Endodermal cell (in vitro differentiated cells): Measurements from ENCODE around the gene ASCL2. TPM values are rescaled to one million over a fixed set of nuclear protein-coding genes. Genes with fewer than 3 reads are reported as not detected.

Source experiments
- DNase-seq: peaks from one replicate; pipeline ENCODE4 v3.0.0-alpha.2; 2017
- H3K27ac ChIP-seq: 2 replicates; pipeline ENCODE4 v1.5.1; 2013; ENCODE audit warnings: mild to moderate bottlenecking, low read depth, low read length, moderate library complexity
- H3K27me3 ChIP-seq: 2 replicates; pipeline ENCODE4 v1.6.1; 2013; ENCODE audit warnings: mild to moderate bottlenecking, low read length, moderate library complexity; ENCODE audit not compliant: insufficient read depth, control insufficient read depth, poor library complexity, severe bottlenecking
- H3K36me3 ChIP-seq: 2 replicates; pipeline ENCODE4 v1.7.0; 2013; ENCODE audit warnings: mild to moderate bottlenecking, low read length, moderate library complexity; ENCODE audit not compliant: control insufficient read depth, insufficient read depth
- H3K4me1 ChIP-seq: one replicate; pipeline ENCODE4 v1.7.0; 2013; ENCODE audit warnings: low read length; ENCODE audit not compliant: control insufficient read depth, insufficient read depth
- H3K4me3 ChIP-seq: 2 replicates; pipeline ENCODE4 v1.5.1; 2013; ENCODE audit warnings: mild to moderate bottlenecking, low read length, moderate library complexity
- H3K9ac ChIP-seq: 2 replicates; pipeline ENCODE4 v1.6.1; 2013; ENCODE audit warnings: mild to moderate bottlenecking, low read length, moderate library complexity; ENCODE audit not compliant: poor library complexity, severe bottlenecking; ENCODE audit errors: extremely low read depth
- H3K9me3 ChIP-seq: 2 replicates; pipeline ENCODE4 v1.6.1; 2013; ENCODE audit warnings: mild to moderate bottlenecking, low read length, moderate library complexity; ENCODE audit not compliant: control insufficient read depth
- H3K27ac Mint-ChIP-seq: 2 replicates; pipeline ENCODE4 v1.8.0; 2020; ENCODE audit warnings: mixed read lengths
- H3K27me3 Mint-ChIP-seq: 2 replicates; pipeline ENCODE4 v1.8.0; 2021; ENCODE audit warnings: mild to moderate bottlenecking, mixed read lengths; ENCODE audit not compliant: insufficient read depth
- H3K36me3 Mint-ChIP-seq: 2 replicates; pipeline ENCODE4 v1.8.0; 2020; ENCODE audit warnings: low read depth, mixed read lengths
- H3K4me1 Mint-ChIP-seq: 2 replicates; pipeline ENCODE4 v1.8.0; 2020; ENCODE audit warnings: mixed read lengths
- H3K4me3 Mint-ChIP-seq: 2 replicates; pipeline ENCODE4 v1.8.0; 2020; ENCODE audit warnings: mild to moderate bottlenecking, moderate library complexity, mixed read lengths
- H3K9me3 Mint-ChIP-seq: 2 replicates; pipeline ENCODE4 v1.8.0; 2020; ENCODE audit warnings: mild to moderate bottlenecking, mixed read lengths
- CTCF ChIP-seq: fragments of 200-600 bp; sonication (generic); conservative IDR thresholded peaks from 2 replicates; pipeline ENCODE4 v1.5.0; 2021; ENCODE audit warnings: antibody characterized with exemption, mild to moderate bottlenecking
- WGBS, 2 experiments: methylation state at CpG; one replicate each; pipeline versions ENCODE4 v1.1.5 to v1.1.7; 2013; ENCODE audit warnings: missing lambda C conversion rate in 2 of 2, mixed read lengths in 1 of 2; ENCODE audit not compliant: insufficient coverage in 1 of 2, insufficient read length in 1 of 2; 5-methylcytosine and 5-hydroxymethylcytosine counted together
- total RNA-seq, 2 donors: library from RNA; stranded (reverse); fragmentation: NEBNext Ultra II Directional in 1 of 2; extraction: Animal tissue kit (Norgen Biotek cat#: 25700) in 1 of 2; gene quantifications; 2 replicates in 1 of 2; 3 replicates in 1 of 2; pipeline ENCODE4 v1.2.1, GENCODE V29; 2021

Gene ASCL2
- total RNA-seq, 2 donors from 2014 or later: not detected

DNA sequence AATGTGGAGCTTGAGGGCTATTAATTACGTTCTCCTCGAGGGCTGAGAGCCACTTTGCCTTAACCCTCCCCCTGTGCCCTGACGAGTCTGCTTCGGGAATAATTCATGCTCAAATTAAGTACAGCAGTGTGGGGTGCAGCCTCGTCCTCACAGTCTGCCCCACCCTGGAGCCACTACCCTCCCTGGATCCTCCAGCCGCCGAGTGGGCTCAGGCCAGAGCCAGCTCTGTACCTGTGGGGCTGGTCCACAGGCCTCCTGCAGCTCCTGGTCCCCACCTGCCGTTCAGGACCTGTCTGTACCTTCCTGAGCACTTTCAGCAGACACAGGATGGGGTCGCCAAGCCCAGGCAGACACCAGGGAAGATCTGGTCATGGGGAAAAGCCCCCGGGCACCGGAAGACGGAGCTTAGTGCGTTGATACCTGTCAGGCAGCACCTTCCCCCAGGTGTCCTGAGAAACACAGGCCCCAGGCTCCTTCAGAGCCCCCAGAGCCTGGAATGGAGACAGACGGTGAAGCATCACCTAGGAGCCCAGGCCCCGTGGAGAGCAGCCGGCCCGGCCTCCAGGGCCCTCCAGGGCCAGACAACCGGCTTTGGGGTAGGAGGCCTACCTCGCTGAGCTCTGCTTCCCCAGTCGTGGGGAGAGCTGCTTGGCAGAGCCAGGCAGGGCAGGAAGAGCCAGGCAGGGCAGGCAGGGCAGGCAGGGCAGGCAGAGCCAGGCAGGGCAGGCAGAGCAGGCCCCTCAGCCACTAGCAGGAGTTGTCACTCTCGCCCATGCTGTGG is 41.2 kb upstream of the ASCL2 start:
- H3K36me3 Mint-ChIP-seq: no peaks in the 10 kb centered on the region
- H3K9ac ChIP-seq: no peak overlapping the region
- no peak overlapping the region for H3K4me3 Mint-ChIP-seq
- no peaks in the 10 kb centered on the region for H3K27me3 Mint-ChIP-seq
- WGBS, 2 experiments: 87 to 94% methylated on average over 15 to 21 of the region's 21 CpGs
- no peaks in the 10 kb centered on the region for H3K27me3 ChIP-seq
- H3K4me1 ChIP-seq: no peaks in the 10 kb centered on the region
- no peak for DNase-seq
- no peaks in the 10 kb centered on the region for H3K9me3 ChIP-seq
- H3K4me3 ChIP-seq: no peak overlapping the region
- no peaks in the 10 kb centered on the region for H3K9me3 Mint-ChIP-seq
- no peak overlapping the region for H3K27ac ChIP-seq
- no peak for TF ChIP-seq CTCF
- H3K36me3 ChIP-seq: no peaks in the 10 kb centered on the region
- H3K27ac Mint-ChIP-seq: no peak overlapping the region
- peaks cover 2% of the 10 kb centered on the region for H3K4me1 Mint-ChIP-seq

- no peak for TF ChIP-seq CTCF
- Histone ChIP-seq H3K27me3 (no peaks in the 10 kb centered on the region), H3K36me3 (no peaks in the 10 kb centered on the region), H3K27ac (no peak overlapping the region), H3K9ac (no peak overlapping the region), H3K9me3 (no peaks in the 10 kb centered on the region), H3K4me1 (no peaks in the 10 kb centered on the region), H3K4me3 (no peak overlapping the region)
- Mint-ChIP-seq H3K4me1 (peaks cover 2% of the 10 kb centered on the region), H3K4me3 (no peak overlapping the region), H3K36me3 (no peaks in the 10 kb centered on the region), H3K9me3 (no peaks in the 10 kb centered on the region), H3K27me3 (no peaks in the 10 kb centered on the region), H3K27ac (no peak overlapping the region)
- 83 to 85% methylated on average over 8 to 16 of the region's 16 CpGs for WGBS, 2 experiments
- no peak for DNase-seq
Measured at GRCh38 chr11:2310786-2311352, 40.5 kb upstream of the ASCL2 start.

DNA sequence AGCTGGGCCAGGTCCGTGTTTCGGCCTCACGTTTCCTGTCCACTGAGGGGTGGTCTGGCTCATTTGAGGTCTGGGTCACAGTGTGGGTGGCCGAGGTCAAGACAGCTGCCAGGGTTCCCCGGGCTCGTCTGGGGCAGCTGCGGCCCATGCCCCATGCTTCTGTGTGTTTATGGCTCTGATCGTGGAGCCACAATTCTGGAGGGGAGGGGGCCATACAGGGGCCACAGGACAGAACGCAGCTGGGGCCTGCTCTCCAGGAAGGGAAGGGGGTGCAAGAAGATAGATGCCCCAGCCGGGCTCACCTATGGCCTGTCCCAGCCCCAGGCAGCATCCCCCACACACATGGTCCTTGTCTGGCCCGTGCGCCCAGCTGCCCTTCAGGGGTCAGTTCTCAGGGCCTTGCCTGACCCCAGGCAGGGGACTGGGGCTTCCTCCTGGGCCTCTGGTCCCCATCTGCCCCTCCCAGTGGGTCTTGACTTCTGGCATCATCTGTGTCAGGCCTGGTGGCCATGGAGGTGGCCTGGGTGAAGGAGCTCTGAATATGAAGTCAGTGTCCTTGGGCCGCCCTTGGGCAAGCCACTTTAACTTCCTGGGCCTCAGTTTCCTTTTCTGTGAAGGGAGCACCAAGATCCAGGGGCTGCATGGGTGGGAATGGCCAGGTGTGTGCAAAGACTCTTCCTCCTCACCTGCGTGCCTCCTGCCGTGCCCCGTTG is 39.8 kb upstream of the ASCL2 start:
- H3K36me3 ChIP-seq: no peaks in the 10 kb centered on the region
- no peaks in the 10 kb centered on the region for H3K36me3 Mint-ChIP-seq
- no peaks in the 10 kb centered on the region for H3K27me3 ChIP-seq
- H3K27ac Mint-ChIP-seq: no peak overlapping the region
- 82 to 93% methylated on average over 10 to 16 of the region's 16 CpGs for WGBS, 2 experiments
- no peaks in the 10 kb centered on the region for H3K9me3 Mint-ChIP-seq
- no peak overlapping the region for H3K27ac ChIP-seq
- H3K4me1 Mint-ChIP-seq: peaks cover 2% of the 10 kb centered on the region
- no peak overlapping the region for H3K9ac ChIP-seq
- H3K4me3 ChIP-seq: no peak overlapping the region
- no peak for TF ChIP-seq CTCF
- DNase-seq: no peak
- H3K4me3 Mint-ChIP-seq: no peak overlapping the region
- H3K4me1 ChIP-seq: no peaks in the 10 kb centered on the region
- no peaks in the 10 kb centered on the region for H3K27me3 Mint-ChIP-seq
- H3K9me3 ChIP-seq: no peaks in the 10 kb centered on the region
